PC-9 (cell line): Measurements from ENCODE around the gene EPHA4. TPM values are rescaled to one million over a fixed set of nuclear protein-coding genes. Genes with fewer than 3 reads are reported as not detected.

ENCODE experiments used
- BruUV-seq: library from RNA; stranded (reverse); fragments of 400-500 nt; replicated peaks from 2 replicates; lab custom pipeline; 2021; lab: Mats Ljungman, UMichigan
- CTCF ChIA-PET: fragments of 300-600 bp; sonication (Branson Sonifier 250); formaldehyde crosslinking; loops from one replicate; lab custom pipeline; 2022; ENCODE audit warnings: antibody characterized with exemption; lab: Charles Lee
- POLR2A ChIA-PET: fragments of 300-600 bp; sonication (Branson Sonifier 250); formaldehyde crosslinking; loops from one replicate; lab custom pipeline; 2022; ENCODE audit warnings: antibody characterized with exemption; ENCODE audit not compliant: unreplicated experiment; lab: Charles Lee
- DNase-seq, 2 experiments: peaks; one replicate each; pipeline versions ENCODE4 v3.0.0 to v3.0.0-alpha.2; 2015 to 2022; ENCODE audit warnings: mixed read lengths in 1 of 2
- H2AFZ ChIP-seq: fragments of 200-600 bp; sonication (generic); 2 replicates; pipeline ENCODE4 v1.8.1; 2017; ENCODE audit warnings: antibody characterized with exemption
- H3F3A ChIP-seq: fragments of 200-600 bp; sonication (generic); 2 replicates; pipeline ENCODE4 v1.8.1; 2017; ENCODE audit warnings: antibody characterized with exemption, mild to moderate bottlenecking, low read depth; ENCODE audit not compliant: insufficient read depth
- H3K27ac ChIP-seq: fragments of 200-600 bp; sonication (generic); 2 replicates; pipeline ENCODE4 v1.6.1; 2016; ENCODE audit warnings: mixed run types
- H3K27me3 ChIP-seq: fragments of 200-600 bp; sonication (generic); 2 replicates; pipeline ENCODE4 v1.6.1; 2016; ENCODE audit warnings: low read depth, mixed run types; ENCODE audit not compliant: insufficient read depth
- H3K36me3 ChIP-seq: fragments of 200-600 bp; sonication (generic); 2 replicates; pipeline ENCODE4 v1.6.1; 2016; ENCODE audit warnings: low read depth, mixed run types
- H3K4me1 ChIP-seq: fragments of 200-600 bp; sonication (generic); replicated peaks from 2 replicates; pipeline ENCODE4 v1.6.1; 2016; ENCODE audit warnings: mixed run types; ENCODE audit not compliant: insufficient read depth
- H3K4me2 ChIP-seq: fragments of 200-600 bp; sonication (generic); 2 replicates; pipeline ENCODE4 v1.6.1; 2017; ENCODE audit warnings: mixed run types
- H3K4me3 ChIP-seq: fragments of 200-600 bp; sonication (generic); 2 replicates; pipeline ENCODE4 v1.6.1; 2016; ENCODE audit warnings: mixed run types
- H3K79me2 ChIP-seq: fragments of 200-600 bp; sonication (generic); 2 replicates; pipeline ENCODE4 v1.6.1; 2017; ENCODE audit warnings: low read depth, mixed run types
- H3K9me2 ChIP-seq: fragments of 200-600 bp; sonication (generic); 2 replicates; pipeline ENCODE4 v1.8.1; 2017; ENCODE audit warnings: mild to moderate bottlenecking; ENCODE audit not compliant: insufficient read depth
- H3K9me3 ChIP-seq: fragments of 200-600 bp; sonication (generic); 2 replicates; pipeline ENCODE4 v1.8.1; 2016; ENCODE audit warnings: low read depth; ENCODE audit not compliant: insufficient read depth
- H4K20me1 ChIP-seq: fragments of 200-600 bp; sonication (generic); 2 replicates; pipeline ENCODE4 v1.8.1; 2017; ENCODE audit not compliant: insufficient read depth
- EZH2 ChIP-seq: fragments of 200-600 bp; sonication (generic); IDR thresholded peaks from 2 replicates; pipeline ENCODE4 v1.8.0; 2017; ENCODE audit warnings: antibody characterized with exemption, low read depth
- intact Hi-C: fragments of 100-400 bp; cut with micrococcal nuclease; formaldehyde crosslinking; loops from one replicate; pipeline ENCODE4 v1.10.0; 2022; ENCODE audit not compliant: unreplicated experiment
- total RNA-seq: library from RNA; stranded (reverse); gene quantifications from 2 replicates; pipeline ENCODE4 v1.2.3, GENCODE V29; 2021
- TF ChIP-seq, protein P1 (sequence below): fragments of 200-600 bp; sonication (generic); conservative IDR thresholded peaks from 2 replicates; pipeline ENCODE4 v1.6.1; 2017; ENCODE audit warnings: mixed run types, antibody characterized with exemption, mild to moderate bottlenecking, moderate library complexity

Gene EPHA4
- total RNA-seq, 1 experiment from 2014 or later, result 10.6 TPM

- Histone ChIP-seq H3K27me3 (no peaks in the 10 kb centered on the region), H3F3A (no peaks in the 10 kb centered on the region), H3K4me3 (no peak overlapping the region), H3K4me1 (no peaks in the 10 kb centered on the region), H4K20me1 (no peaks in the 10 kb centered on the region), H3K79me2 (no peaks in the 10 kb centered on the region), H3K9me2 (no peaks in the 10 kb centered on the region), H3K9me3 (no peaks in the 10 kb centered on the region), H3K36me3 (no peaks in the 10 kb centered on the region), H3K27ac (no peak overlapping the region), H3K4me2 (no peak overlapping the region), H2AFZ (no peak overlapping the region)
- intact Hi-C loops, result loop anchor here (10.0 kb wide), 1 partner anchor 133 kb away; no protein-coding TSS in a partner anchor
- TF ChIP-seq, protein P1, sequence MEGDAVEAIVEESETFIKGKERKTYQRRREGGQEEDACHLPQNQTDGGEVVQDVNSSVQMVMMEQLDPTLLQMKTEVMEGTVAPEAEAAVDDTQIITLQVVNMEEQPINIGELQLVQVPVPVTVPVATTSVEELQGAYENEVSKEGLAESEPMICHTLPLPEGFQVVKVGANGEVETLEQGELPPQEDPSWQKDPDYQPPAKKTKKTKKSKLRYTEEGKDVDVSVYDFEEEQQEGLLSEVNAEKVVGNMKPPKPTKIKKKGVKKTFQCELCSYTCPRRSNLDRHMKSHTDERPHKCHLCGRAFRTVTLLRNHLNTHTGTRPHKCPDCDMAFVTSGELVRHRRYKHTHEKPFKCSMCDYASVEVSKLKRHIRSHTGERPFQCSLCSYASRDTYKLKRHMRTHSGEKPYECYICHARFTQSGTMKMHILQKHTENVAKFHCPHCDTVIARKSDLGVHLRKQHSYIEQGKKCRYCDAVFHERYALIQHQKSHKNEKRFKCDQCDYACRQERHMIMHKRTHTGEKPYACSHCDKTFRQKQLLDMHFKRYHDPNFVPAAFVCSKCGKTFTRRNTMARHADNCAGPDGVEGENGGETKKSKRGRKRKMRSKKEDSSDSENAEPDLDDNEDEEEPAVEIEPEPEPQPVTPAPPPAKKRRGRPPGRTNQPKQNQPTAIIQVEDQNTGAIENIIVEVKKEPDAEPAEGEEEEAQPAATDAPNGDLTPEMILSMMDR, result no peak
- TF ChIP-seq EZH2, result no peak
- DNase-seq, result no peak
- CTCF ChIA-PET, result interaction anchor here (0.7 to 1.4 kb wide), 3 partner anchors 8 to 113 kb away, joined by 3 to 5 read pairs (median 5); no protein-coding TSS in a partner anchor
- no TSS peak for BruUV-seq
- POLR2A ChIA-PET, result interaction anchor here (0.5 to 0.6 kb wide), 2 partner anchors 11 to 882 kb away, joined by 7 read pairs; no protein-coding TSS in a partner anchor
These were observed 9.9 kb upstream of the EPHA4 start for GRCh38 chr2:221581986-221582385.

DNA sequence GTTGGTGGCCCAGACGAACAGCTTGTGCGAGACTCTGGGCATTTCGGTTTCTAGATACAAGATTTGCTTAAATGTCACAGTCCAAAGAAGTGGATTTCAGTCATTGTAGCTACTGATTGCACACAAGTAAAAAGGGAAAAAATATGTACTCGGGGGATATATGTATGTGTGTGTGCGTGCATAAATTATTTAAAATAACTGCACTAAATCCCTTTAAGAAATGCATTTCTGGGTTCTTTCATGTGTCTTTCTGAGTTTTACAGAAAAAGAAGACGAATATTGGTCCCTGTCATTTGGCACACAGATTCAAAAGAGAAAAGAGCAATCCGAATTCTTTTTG is 2.1 kb upstream of the EPHA4 start:
- no peaks in the 10 kb centered on the region for H3K9me2 ChIP-seq
- TF ChIP-seq, protein P1, result no peak
- no peak for TF ChIP-seq EZH2
- H2AFZ ChIP-seq, result peak overlapping the region; percentile 98
- peaks cover 15% of the 10 kb centered on the region for H3K4me1 ChIP-seq
- intact Hi-C loops, result loop anchor here (5.0 to 10.0 kb wide), 5 partner anchors 202 to 1479 kb away; no protein-coding TSS in a partner anchor
- ChIA-PET CTCF (interaction anchor here (0.6 to 1.8 kb wide), 7 partner anchors 8 to 396 kb away, joined by 3 to 10 read pairs (median 4); no protein-coding TSS in a partner anchor), POLR2A (interaction anchor here (0.5 kb wide), 1 partner anchor 189 kb away, joined by 9 read pairs; no protein-coding TSS in a partner anchor)
- H3K36me3 ChIP-seq, result no peaks in the 10 kb centered on the region
- H3K27me3 ChIP-seq, result no peaks in the 10 kb centered on the region
- no peaks in the 10 kb centered on the region for H3K9me3 ChIP-seq
- DNase-seq, result no peak
- H3K79me2 ChIP-seq, result peaks cover 15% of the 10 kb centered on the region
- H3K4me3 ChIP-seq, result peak overlapping the region; percentile 87
- H3F3A ChIP-seq, result peaks cover 14% of the 10 kb centered on the region; the same call in 1 of the 2 replicates
- BruUV-seq, result no TSS peak
- H4K20me1 ChIP-seq, result no peaks in the 10 kb centered on the region
- peak overlapping the region; percentile 90 for H3K4me2 ChIP-seq
- H3K27ac ChIP-seq, result no peak overlapping the region

DNA sequence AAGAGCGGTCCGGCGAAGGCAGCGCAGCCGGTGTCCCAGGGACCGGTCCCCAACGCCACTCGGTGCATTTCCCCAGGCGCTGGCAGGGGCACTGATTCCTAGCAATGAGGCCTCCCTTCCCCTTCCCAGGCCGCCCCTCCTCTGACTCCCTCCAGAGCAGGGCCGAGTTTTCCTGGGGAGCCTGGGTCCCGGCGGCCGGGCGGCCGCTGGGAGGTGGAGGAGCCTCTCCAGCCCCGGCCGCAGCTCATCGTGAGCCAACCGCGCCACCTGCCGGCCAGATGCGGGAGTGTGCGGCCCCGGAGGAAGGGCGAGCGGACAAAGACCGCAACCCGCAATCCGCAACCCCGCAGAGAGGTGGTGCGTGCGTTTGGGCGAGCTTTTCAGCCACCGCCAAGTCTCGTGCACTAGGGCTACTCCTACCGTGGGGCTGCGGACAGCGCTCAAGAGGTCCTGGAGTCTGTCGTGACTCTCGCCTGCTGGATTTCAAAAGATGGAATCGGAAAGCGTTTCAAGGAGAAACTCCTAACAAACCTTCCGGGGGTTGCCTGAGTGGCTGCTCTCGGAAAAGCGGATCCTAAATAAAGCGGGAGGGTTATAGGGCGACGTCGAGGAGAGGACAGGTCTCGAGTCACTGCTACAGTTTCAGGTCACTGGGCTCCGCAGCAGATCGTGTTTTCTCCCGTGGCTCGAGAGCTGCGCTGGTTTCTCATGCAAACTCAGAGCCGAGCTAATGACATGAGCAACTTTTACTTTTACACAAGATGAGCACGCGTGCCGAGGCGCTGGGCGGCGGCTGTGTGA is 1.5 kb upstream of the EPHA4 start:
- peaks cover 15% of the 10 kb centered on the region for H3K4me1 ChIP-seq
- peaks cover 14% of the 10 kb centered on the region; the same call in 1 of the 2 replicates for H3F3A ChIP-seq
- TF ChIP-seq, protein P1, result peak; percentile 100
- TF ChIP-seq EZH2, result no peak
- peak overlapping the region; percentile 51; the same call in 1 of the 2 replicates for H3K27ac ChIP-seq
- DNase-seq, result peak; percentile 79 to 96
- H3K27me3 ChIP-seq, result no peaks in the 10 kb centered on the region
- no TSS peak for BruUV-seq
- ChIA-PET CTCF (interaction anchor here (0.6 to 1.8 kb wide), 11 partner anchors 9 to 502 kb away, joined by 3 to 10 read pairs (median 4); no protein-coding TSS in a partner anchor), POLR2A (interaction anchor here (0.5 kb wide), 1 partner anchor 201 kb away, joined by 3 read pairs; no protein-coding TSS in a partner anchor)
- no peaks in the 10 kb centered on the region for H3K9me3 ChIP-seq
- no peaks in the 10 kb centered on the region for H4K20me1 ChIP-seq
- H3K4me2 ChIP-seq, result peak overlapping the region; percentile 90
- no peaks in the 10 kb centered on the region for H3K36me3 ChIP-seq
- H3K4me3 ChIP-seq, result peak overlapping the region; percentile 87
- intact Hi-C loops, result loop anchor here (1.0 to 10.0 kb wide), 17 partner anchors 56 to 1836 kb away; no protein-coding TSS in a partner anchor
- peaks cover 15% of the 10 kb centered on the region for H3K79me2 ChIP-seq
- no peaks in the 10 kb centered on the region for H3K9me2 ChIP-seq
- H2AFZ ChIP-seq, result peak overlapping the region; percentile 98
